Testis (tissue), 3 donors: ENCODE results near the gene CHRNB1. TPM values are rescaled to one million over a fixed set of nuclear protein-coding genes. Genes with fewer than 3 reads are reported as not detected.

Source experiments
- DNase-seq: peaks from one replicate; pipeline ENCODE4 v3.0.0-alpha.2; 2019
- H3K27ac ChIP-seq, 2 donors: fragments of 200-600 bp; sonication (generic); one replicate each; pipeline ENCODE4 v1.5.1; 2019
- H3K27me3 ChIP-seq: fragments of 200-600 bp; sonication (generic); one replicate; pipeline ENCODE4 v1.5.1; 2019
- H3K36me3 ChIP-seq: fragments of 200-600 bp; sonication (generic); one replicate; pipeline ENCODE4 v1.5.1; 2017; ENCODE audit warnings: low read depth; ENCODE audit errors: missing control alignments
- H3K4me1 ChIP-seq: fragments of 200-600 bp; sonication (generic); one replicate; pipeline ENCODE4 v1.5.1; 2019
- H3K4me3 ChIP-seq, 2 donors: fragments of 200-600 bp; sonication (generic); one replicate each; pipeline ENCODE4 v1.5.1; 2017 to 2019
- H3K9me3 ChIP-seq: fragments of 200-600 bp; sonication (generic); one replicate; pipeline ENCODE4 v1.5.1; 2017
- POLR2A ChIP-seq: fragments of 450-650 bp; IDR thresholded peaks from one replicate; pipeline ENCODE4 v1.6.1; 2017; ENCODE audit warnings: antibody characterized with exemption, mild to moderate bottlenecking, moderate library complexity
- WGBS, 2 donors: methylation state at CpG; one replicate each; pipeline ENCODE4 v1.1.5; 2018; 5-methylcytosine and 5-hydroxymethylcytosine counted together
- intact Hi-C: fragments of 100-400 bp; cut with DNase I; formaldehyde crosslinking; loops from one replicate; pipeline ENCODE4 v1.15.1; 2023; ENCODE audit warnings: low total_unique reads
- polyA plus RNA-seq: library from polyadenylated mRNA; stranded (reverse); fragments of 350-450 nt; fragmentation: Illumina TruSeq; extraction: RNeasy Lipid Tissue Mini Kit (QIAGEN cat#74804); gene quantifications from one replicate; pipeline ENCODE4 v1.2.3, GENCODE V29; 2014; ENCODE audit warnings: low read depth, low replicate concordance; ENCODE audit not compliant: insufficient read depth
- total RNA-seq, 2 donors: library from RNA; depleted of rRNA; stranded (reverse); fragments of >200 nt; gene quantifications; one replicate each; pipeline ENCODE4 v1.2.3, GENCODE V29; 2016
- TF ChIP-seq, protein P1 (sequence below), 3 experiments: fragments of 450-650 bp in 2 of 3; fragments of 200-600 bp in 1 of 3; sonication (generic) in 1 of 3; IDR thresholded peaks; one replicate each; pipeline ENCODE4 v1.5.1; 2016 to 2019; ENCODE audit warnings: antibody characterized with exemption in 3 of 3, mild to moderate bottlenecking in 2 of 3, moderate library complexity in 1 of 3

Gene CHRNB1
- total and polyA plus RNA-seq, 3 donors from 2014 or later: 6.2 to 7.4 (median 6.9) TPM

GRCh38 chr17:7483255-7484066, 38.6 kb downstream of the CHRNB1 start:
- H3K4me1 ChIP-seq: peaks cover 31% of the 10 kb centered on the region
- DNase-seq: peak; percentile 97
- 0 to 1% methylated on average over 27 to 37 of the region's 38 CpGs for WGBS, 2 donors

GRCh38 chr17:7484067-7484918, 39.4 kb downstream of the CHRNB1 start, which contains the start of gene POLR2A:
TSS of gene POLR2A (plus strand) at chr17:7484366.
- 0% methylated on average over 54 to 64 of the region's 64 CpGs for WGBS, 2 donors
- Histone ChIP-seq H3K9me3 (no peaks in the 10 kb centered on the region), H3K36me3 (no peaks in the 10 kb centered on the region), H3K27ac (peak within 1 kb of the TSS; percentile 98 to 99), H3K27me3 (no peaks in the 10 kb centered on the region), H3K4me3 (peak within 1 kb of the TSS; percentile 71 to 78), H3K4me1 (peaks cover 39% of the 10 kb centered on the region)
- TF ChIP-seq POLR2A: peak; percentile 100
- TF ChIP-seq, protein P1, sequence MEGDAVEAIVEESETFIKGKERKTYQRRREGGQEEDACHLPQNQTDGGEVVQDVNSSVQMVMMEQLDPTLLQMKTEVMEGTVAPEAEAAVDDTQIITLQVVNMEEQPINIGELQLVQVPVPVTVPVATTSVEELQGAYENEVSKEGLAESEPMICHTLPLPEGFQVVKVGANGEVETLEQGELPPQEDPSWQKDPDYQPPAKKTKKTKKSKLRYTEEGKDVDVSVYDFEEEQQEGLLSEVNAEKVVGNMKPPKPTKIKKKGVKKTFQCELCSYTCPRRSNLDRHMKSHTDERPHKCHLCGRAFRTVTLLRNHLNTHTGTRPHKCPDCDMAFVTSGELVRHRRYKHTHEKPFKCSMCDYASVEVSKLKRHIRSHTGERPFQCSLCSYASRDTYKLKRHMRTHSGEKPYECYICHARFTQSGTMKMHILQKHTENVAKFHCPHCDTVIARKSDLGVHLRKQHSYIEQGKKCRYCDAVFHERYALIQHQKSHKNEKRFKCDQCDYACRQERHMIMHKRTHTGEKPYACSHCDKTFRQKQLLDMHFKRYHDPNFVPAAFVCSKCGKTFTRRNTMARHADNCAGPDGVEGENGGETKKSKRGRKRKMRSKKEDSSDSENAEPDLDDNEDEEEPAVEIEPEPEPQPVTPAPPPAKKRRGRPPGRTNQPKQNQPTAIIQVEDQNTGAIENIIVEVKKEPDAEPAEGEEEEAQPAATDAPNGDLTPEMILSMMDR (IDR thresholded peaks at IDR 0.05): peak in 1 of 3 experiments; percentile 16
- DNase-seq: peak; percentile 97
- intact Hi-C loops: no loop called here

More at GRCh38 chr17:7483255-7484066, 38.6 kb downstream of the CHRNB1 start:
- Histone ChIP-seq H3K36me3 (no peaks in the 10 kb centered on the region), H3K27me3 (no peaks in the 10 kb centered on the region), H3K9me3 (no peaks in the 10 kb centered on the region), H3K4me3 (peak overlapping the region; percentile 71 to 78), H3K27ac (peak overlapping the region; percentile 98 to 99)
- intact Hi-C loops: no loop called here
- TF ChIP-seq, protein P1 (IDR thresholded peaks at IDR 0.05): no peak
- TF ChIP-seq POLR2A: peak; percentile 42

DNA sequence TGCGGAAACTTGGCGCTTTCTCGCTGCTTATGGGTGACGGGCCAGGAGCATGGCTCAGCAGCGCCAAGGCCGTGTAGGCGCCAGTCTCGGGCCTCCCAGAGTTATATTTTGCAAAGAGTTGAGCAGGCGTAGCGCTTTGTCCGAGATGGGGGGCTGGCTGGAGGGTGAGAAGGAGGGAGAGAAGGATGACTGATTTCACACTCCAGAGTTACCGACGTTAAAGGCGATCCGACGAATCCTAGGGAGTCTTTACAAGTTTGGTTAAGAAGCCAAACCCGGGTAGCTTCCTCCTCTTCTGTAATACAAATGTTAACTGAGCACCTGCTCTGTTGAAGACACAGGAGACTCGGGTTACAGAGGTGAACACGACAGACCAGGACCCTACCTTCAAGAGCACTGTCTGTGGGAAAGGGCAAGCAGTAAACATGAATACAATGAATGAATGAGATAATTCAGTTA, 40.1 kb downstream of the CHRNB1 start:
- Histone ChIP-seq H3K27ac (peak overlapping the region; percentile 9 to 99), H3K27me3 (no peaks in the 10 kb centered on the region), H3K36me3 (no peaks in the 10 kb centered on the region), H3K4me1 (peaks cover 41% of the 10 kb centered on the region), H3K4me3 (peak overlapping the region; percentile 71 to 78), H3K9me3 (no peaks in the 10 kb centered on the region)
- no peak for TF ChIP-seq POLR2A
- TF ChIP-seq, protein P1 (IDR thresholded peaks at IDR 0.05): peak in 1 of 3 experiments; percentile 3
- 0% methylated on average over 17 to 19 of the region's 19 CpGs for WGBS, 2 donors
- DNase-seq: no peak
- intact Hi-C loops: no loop called here

- H3K27me3 ChIP-seq: no peaks in the 10 kb centered on the region
- H3K27ac ChIP-seq: peak overlapping the region in 1 of 2 donors; percentile 21
- DNase-seq: no peak
- H3K9me3 ChIP-seq: no peaks in the 10 kb centered on the region
- H3K36me3 ChIP-seq: no peaks in the 10 kb centered on the region
- TF ChIP-seq POLR2A: no peak
- TF ChIP-seq, protein P1 (IDR thresholded peaks at IDR 0.05): no peak
- H3K4me1 ChIP-seq: peaks cover 42% of the 10 kb centered on the region
- intact Hi-C loops: no loop called here
- WGBS, 2 donors: 8 to 12% methylated on average over 3 of the region's 3 CpGs
- peak overlapping the region in 1 of 2 donors; percentile 78 for H3K4me3 ChIP-seq
Measured at GRCh38 chr17:7486181-7486580, 41.3 kb downstream of the CHRNB1 start.
